ENCODE data around the gene RGS8. TPM values are rescaled to one million over a fixed set of nuclear protein-coding genes. Genes with fewer than 3 reads are reported as not detected.

RGS8 gene
- total RNA-seq, 2 experiments from 2014 or later: not detected

- H3K9me3 Mint-ChIP-seq: no peaks in the 10 kb centered on the region
- intact Hi-C loops (cut with DNase I, micrococcal nuclease): no loop called here
- CTCF ChIA-PET: no interaction called here
- TF ChIP-seq CTCF (IDR thresholded peaks at IDR 0.05): no peak
- H3K27ac Mint-ChIP-seq: no peak overlapping the region
- no peaks in the 10 kb centered on the region for H3K9me3 ChIP-seq (ENCODE audit: control insufficient read depth in 1 of 2, insufficient read depth in 1 of 2, low read length in 2 of 2)
- H3K27me3 Mint-ChIP-seq: peaks cover 11% of the 10 kb centered on the region
- no peaks in the 10 kb centered on the region for H3K4me1 Mint-ChIP-seq (ENCODE audit: low read depth)
- H3K36me3 ChIP-seq (ENCODE audit: insufficient read depth, low read length): no peaks in the 10 kb centered on the region
- H3K36me3 Mint-ChIP-seq (ENCODE audit: low read depth): no peaks in the 10 kb centered on the region
- DNase-seq (no peak), ATAC-seq (ENCODE audit: poor library complexity) (no peak)
- no peak overlapping the region for H3K4me3 ChIP-seq (ENCODE audit: low read length)
- POLR2A ChIA-PET: no interaction called here
- no peaks in the 10 kb centered on the region for H3K4me1 ChIP-seq (ENCODE audit: insufficient read depth, low read length)
- no peak overlapping the region for H3K27ac ChIP-seq (ENCODE audit: low read depth in 1 of 2, low read length in 2 of 2)
- H3K27me3 ChIP-seq (ENCODE audit: control insufficient read depth in 1 of 2, insufficient read depth in 2 of 2, low read length in 2 of 2): no peaks in the 10 kb centered on the region
- H3K4me3 Mint-ChIP-seq: no peak overlapping the region
Measured at GRCh38 chr1:182725259-182726255, 41.2 kb upstream of the RGS8 start.

GRCh38 chr1:182724215-182724614, 39.8 kb upstream of the RGS8 start:
- POLR2A ChIA-PET: no interaction called here
- CTCF ChIA-PET: no interaction called here

GRCh38 chr1:182723200-182723599, 38.8 kb upstream of the RGS8 start:
- H3K27me3 Mint-ChIP-seq: peaks cover 11% of the 10 kb centered on the region
- H3K27ac Mint-ChIP-seq: no peak overlapping the region
- no peak overlapping the region for H3K4me3 ChIP-seq (ENCODE audit: low read length)
- intact Hi-C loops (cut with DNase I, micrococcal nuclease): no loop called here
- ChIA-PET CTCF (no interaction called here), POLR2A (no interaction called here)
- ATAC-seq (ENCODE audit: poor library complexity) (no peak), DNase-seq (no peak)
- H3K36me3 ChIP-seq (ENCODE audit: insufficient read depth, low read length): no peaks in the 10 kb centered on the region
- H3K9me3 Mint-ChIP-seq: no peaks in the 10 kb centered on the region
- no peaks in the 10 kb centered on the region for H3K36me3 Mint-ChIP-seq (ENCODE audit: low read depth)
- no peaks in the 10 kb centered on the region for H3K9me3 ChIP-seq (ENCODE audit: control insufficient read depth in 1 of 2, insufficient read depth in 1 of 2, low read length in 2 of 2)
- no peak for TF ChIP-seq CTCF (IDR thresholded peaks at IDR 0.05)
- H3K27me3 ChIP-seq (ENCODE audit: control insufficient read depth in 1 of 2, insufficient read depth in 2 of 2, low read length in 2 of 2): no peaks in the 10 kb centered on the region
- H3K4me3 Mint-ChIP-seq: no peak overlapping the region
- H3K4me1 ChIP-seq (ENCODE audit: insufficient read depth, low read length): no peaks in the 10 kb centered on the region
- H3K27ac ChIP-seq (ENCODE audit: low read depth in 1 of 2, low read length in 2 of 2): no peak overlapping the region
- H3K4me1 Mint-ChIP-seq (ENCODE audit: low read depth): no peaks in the 10 kb centered on the region

More at GRCh38 chr1:182724215-182724614, 39.8 kb upstream of the RGS8 start:
- Mint-ChIP-seq H3K27me3 (peaks cover 11% of the 10 kb centered on the region), H3K9me3 (no peaks in the 10 kb centered on the region), H3K4me1 (ENCODE audit: low read depth) (no peaks in the 10 kb centered on the region), H3K27ac (no peak overlapping the region), H3K4me3 (no peak overlapping the region), H3K36me3 (ENCODE audit: low read depth) (no peaks in the 10 kb centered on the region)
- no peaks in the 10 kb centered on the region for H3K36me3 ChIP-seq (ENCODE audit: insufficient read depth, low read length)
- no peak for DNase-seq
- H3K27me3 ChIP-seq (ENCODE audit: control insufficient read depth in 1 of 2, insufficient read depth in 2 of 2, low read length in 2 of 2): no peaks in the 10 kb centered on the region
- TF ChIP-seq CTCF (IDR thresholded peaks at IDR 0.05): no peak
- H3K9me3 ChIP-seq (ENCODE audit: control insufficient read depth in 1 of 2, insufficient read depth in 1 of 2, low read length in 2 of 2): no peaks in the 10 kb centered on the region
- no peak for ATAC-seq (ENCODE audit: poor library complexity)
- no peaks in the 10 kb centered on the region for H3K4me1 ChIP-seq (ENCODE audit: insufficient read depth, low read length)
- intact Hi-C loops (cut with DNase I, micrococcal nuclease): no loop called here
- no peak overlapping the region for H3K27ac ChIP-seq (ENCODE audit: low read depth in 1 of 2, low read length in 2 of 2)
- no peak overlapping the region for H3K4me3 ChIP-seq (ENCODE audit: low read length)

All from CD4-positive, alpha-beta T cell (primary cell).